Lower leg skin (tissue), 3 donors: ENCODE measurements around the gene MEN1.

Experiments
- POLR2A ChIP-seq, 2 donors: fragments of 450-650 bp; IDR thresholded peaks; one replicate each; pipeline ENCODE4 v1.6.1; 2016 to 2017; ENCODE audit warnings: antibody characterized with exemption in 2 of 2, mild to moderate bottlenecking in 1 of 2, moderate library complexity in 1 of 2
- TF ChIP-seq, protein P1 (sequence below), 3 donors: fragments of 450-650 bp; IDR thresholded peaks; one replicate each; pipeline ENCODE4 v1.5.1; 2016; ENCODE audit warnings: antibody characterized with exemption in 3 of 3, mild to moderate bottlenecking in 3 of 3, moderate library complexity in 2 of 3

DNA sequence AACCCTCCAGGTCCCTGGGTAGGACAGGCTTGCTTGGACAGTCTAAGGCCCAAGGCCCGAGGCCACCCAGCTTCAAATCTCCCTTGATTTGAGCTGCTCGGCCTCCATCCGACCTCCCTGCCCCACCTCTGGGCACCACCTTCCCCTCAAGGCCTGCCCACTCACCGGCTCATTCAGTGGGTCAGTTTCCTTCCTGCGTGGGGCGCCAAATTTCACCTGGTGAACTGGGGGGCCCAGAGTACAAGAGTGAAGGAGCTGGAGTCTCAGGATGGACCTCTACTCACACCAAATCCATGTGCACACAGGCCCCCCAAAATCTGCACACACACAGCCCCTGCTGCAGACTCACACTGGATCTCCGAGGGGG, 11.1 kb downstream of the MEN1 start:
- TF ChIP-seq, protein P1, sequence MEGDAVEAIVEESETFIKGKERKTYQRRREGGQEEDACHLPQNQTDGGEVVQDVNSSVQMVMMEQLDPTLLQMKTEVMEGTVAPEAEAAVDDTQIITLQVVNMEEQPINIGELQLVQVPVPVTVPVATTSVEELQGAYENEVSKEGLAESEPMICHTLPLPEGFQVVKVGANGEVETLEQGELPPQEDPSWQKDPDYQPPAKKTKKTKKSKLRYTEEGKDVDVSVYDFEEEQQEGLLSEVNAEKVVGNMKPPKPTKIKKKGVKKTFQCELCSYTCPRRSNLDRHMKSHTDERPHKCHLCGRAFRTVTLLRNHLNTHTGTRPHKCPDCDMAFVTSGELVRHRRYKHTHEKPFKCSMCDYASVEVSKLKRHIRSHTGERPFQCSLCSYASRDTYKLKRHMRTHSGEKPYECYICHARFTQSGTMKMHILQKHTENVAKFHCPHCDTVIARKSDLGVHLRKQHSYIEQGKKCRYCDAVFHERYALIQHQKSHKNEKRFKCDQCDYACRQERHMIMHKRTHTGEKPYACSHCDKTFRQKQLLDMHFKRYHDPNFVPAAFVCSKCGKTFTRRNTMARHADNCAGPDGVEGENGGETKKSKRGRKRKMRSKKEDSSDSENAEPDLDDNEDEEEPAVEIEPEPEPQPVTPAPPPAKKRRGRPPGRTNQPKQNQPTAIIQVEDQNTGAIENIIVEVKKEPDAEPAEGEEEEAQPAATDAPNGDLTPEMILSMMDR (IDR thresholded peaks at IDR 0.05), result no peak
- no peak for TF ChIP-seq POLR2A (IDR thresholded peaks at IDR 0.05)
